DMS 273 treated with DMSO at 0.1 percent for 48 hours (cell line): Measurements from ENCODE around the gene NPAS2.

Experiments used
- DNase-seq: peaks from one replicate; lab custom pipeline; 2025; lab: John Stamatoyannopoulos, UW

Gene NPAS2

DNA sequence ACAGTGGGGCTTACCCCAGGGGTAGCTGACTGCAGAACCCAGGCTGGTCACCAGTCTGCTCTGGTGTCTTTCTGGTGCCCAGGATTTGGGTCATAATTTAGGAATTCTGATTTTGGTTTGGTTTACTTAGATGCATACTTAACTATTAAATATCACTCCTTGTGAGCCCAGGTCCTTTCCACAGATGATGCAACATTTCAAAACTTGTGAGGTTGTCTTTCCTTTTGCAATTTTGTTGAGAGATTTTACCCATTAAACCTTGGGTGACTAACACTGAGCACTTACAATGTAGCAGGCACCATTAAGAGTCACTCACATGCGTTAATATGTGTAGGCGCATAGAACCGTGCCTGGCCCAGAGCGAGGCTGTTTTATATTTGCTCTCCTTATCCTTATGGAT lies 120.3 kb downstream of the NPAS2 start:
- no peak for DNase-seq

DNA sequence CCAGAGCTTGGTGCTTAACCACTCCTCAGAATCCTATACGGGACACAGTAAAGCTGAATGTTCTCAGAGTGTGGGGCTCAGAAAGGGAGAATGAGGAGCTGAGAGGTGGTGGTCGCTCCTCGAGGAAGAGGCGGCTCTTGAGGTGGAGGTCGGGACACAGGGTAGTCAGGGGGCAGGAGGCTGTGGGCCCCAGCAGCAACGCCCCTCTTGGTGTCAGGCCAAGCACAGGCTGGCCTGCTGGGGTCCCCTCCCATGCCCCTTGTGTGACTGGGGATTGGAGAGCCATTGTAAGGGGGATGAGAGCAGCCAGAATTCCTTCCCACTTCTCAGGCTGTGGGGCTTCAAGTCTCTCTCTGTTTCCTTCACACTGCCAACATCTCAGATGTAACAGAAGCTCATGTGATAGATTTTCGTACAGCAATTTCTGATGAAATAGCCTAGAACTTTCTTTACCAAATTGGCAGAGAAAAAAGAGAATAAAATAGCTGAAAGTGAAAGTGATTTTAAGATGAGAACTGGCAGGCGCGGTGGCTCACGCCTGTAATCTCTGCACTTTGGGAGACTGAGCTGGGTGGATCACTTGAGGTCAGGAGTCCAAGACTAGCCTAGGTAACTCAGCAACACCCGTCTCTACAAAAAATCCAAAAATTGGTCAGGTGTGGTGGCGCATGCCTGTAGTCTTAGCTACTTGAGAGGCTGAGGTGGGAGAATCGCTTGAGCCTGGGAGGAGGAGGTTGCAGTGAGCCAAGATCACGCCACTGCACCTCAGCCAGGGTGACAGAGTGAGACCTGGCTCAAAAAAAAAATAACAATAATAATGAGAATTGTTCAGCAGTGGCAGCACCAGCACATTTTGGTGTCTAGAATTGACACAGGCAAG lies 121.1 kb downstream of the NPAS2 start:
- DNase-seq = no peak

DNA sequence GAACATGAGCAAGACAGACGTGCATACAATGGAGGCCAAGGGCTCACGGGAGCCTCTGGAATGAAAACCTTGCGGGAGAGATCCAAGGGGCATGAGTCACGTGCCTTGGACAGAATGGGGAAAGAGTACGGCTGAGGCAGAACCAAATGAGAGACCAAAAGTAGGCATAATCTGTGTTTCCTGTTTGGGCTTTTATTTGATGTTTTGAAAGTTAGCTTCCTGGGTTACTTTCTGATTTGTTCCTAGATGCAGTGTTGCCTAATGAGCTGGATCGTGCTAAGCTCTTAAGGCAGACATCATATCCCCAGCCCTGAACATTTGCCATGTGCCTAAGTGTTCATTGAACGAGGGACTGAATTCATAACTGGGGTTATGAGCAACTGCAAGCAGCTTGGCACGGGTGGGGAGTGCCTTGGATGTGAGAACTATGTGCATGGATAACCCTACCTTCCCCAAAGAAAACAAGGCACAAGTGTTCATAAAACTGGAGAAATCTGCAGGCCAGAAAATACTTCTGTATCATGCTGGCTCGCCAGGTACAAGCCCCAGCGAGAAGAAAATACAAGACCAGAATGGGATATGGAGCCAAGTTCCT lies 121.8 kb downstream of the NPAS2 start:
- no peak for DNase-seq

DNA sequence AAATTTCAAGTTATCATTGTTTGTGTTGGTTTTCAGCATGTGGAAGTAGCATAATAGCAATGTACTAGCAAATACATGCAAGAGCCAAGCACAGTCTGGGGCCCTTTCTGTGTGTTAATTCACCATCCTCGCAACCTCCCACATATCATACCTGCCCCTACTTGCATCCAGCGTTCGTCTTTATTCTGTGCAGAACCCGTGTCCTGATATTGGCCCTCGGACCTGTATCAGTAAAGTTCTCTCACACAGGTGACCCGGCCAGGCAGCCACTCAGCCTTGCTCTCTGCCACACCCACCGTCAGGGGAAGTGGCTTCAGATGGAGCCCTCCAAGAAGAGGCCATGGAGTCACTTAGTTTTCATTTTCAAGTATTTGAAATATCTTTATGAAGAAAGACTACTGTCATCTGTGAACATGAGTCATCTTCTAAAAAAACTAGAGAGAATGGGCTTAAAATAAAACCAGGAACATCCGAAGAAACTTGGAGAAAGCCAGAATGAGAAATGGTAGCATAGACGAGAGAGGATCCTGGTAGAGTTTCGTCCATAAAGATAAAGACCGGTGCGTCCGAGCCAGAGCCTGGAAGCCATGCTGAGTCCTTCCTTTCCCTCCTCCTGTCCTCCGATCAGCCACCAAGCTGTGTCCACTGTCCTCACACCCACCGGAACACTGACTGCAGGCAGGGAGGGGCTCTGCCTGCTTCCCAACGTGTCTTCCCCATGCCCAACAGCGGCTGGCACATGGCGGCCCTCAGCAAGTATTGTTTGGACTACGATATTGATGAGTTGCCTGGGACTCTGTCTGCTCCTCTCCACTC lies 124.9 kb downstream of the NPAS2 start:
- no peak for DNase-seq

DNA sequence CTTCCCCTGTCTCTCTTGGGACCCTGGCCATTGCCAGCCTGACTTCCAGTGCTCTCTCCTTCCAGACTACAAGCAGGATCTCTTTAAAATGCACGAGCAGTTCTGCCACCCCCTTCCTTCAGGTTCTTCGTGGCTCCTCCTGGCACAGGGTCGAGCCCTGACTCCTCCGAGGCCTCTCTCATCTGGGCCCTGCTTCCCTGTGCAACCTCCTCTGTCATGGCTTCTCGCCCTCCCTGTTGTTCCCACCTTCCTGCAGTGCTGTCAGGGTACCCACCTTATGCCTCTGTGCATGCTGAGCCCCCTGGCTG lies 125.4 kb downstream of the NPAS2 start:
- no peak for DNase-seq

DNA sequence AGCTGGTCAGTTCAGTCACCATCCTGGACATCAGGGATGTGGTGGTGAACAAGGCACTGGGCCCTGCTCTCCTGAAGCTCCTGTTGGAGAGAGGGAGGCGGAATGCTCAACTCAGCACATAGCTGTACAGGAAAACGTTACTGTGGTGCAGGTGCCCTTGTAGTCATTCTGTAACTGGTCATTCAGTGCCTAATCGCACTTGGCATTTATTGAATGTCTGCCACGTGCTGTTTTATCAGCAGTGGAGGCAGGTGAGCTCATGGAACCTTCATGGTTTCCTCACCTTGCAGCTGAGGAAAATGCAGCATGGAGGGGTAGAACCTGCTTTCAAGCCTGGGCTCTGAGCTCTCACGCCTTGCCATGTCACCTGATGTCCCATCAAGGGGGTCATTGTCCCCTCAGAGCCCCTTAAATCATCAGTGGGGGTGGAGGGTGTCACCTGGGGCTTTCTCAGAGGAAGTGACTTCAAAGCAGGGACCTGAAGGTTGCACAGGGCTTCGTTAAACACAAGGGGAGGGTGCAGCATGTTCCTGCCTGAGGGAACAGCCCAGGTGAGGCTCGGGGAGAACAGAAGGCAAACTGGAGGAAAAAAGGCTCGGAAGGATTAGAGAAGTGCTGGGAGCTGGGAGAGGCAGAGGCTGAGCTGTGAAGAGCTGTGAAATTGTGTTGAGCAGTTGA lies 126.1 kb downstream of the NPAS2 start:
- DNase-seq = no peak

DNA sequence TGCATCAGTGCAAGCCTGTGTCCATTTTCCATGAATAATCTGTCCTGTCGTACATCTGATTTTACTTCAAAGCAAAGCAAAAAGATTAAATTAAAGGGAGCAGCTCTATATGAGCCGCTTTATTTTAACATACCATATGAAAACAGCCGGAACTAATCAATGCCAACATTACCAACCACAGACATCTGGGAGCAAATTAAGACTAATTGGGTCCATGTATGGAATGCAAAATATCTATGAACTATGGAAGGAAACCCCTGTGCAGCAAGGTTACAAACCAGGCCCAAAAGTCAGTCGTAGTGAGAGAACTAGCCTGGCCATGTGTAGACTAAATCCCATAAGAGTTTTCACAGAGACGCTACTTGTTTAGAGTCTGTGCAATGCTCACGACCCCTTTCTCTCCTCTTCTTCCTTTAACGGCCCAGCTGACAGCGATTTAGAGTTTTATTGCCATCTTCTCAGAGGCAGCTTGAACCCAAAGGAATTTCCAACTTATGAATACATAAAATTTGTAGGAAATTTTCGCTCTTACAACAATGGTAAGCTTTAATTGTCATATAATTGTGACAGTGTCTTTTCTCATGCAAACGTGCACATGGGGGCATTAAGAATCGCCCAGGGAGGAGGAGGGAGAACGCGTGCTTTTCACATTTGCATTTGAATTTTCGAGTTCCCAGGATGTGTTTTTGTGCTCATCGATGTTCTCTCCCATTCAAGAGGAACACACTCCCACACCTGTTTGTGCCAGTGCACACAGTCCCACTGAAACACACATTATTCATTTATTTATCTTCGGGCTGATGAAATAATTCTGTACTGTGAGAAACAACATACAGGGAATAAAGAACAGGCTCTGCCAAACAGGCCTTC lies 129.2 kb downstream of the NPAS2 start:
- no peak for DNase-seq

DNA sequence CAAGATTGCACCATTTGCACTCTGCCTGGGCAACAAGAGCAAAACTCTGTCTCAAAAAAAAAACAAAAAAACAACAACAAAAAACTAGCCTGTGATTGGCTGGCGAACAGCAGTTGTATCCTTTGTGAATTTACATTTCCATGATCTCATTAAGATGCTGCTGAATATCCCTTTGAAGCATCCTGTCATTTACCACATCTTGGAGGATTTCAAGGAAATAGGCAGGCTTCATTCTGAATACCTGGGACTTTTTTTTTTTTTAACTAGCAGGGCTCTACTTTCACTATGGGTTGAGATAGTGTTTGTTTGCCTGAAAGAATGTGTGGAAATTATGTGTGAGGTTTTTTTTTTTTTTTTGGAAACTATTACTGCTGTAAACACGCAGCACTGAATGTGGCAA lies 132.6 kb downstream of the NPAS2 start:
- DNase-seq = no peak

DNA sequence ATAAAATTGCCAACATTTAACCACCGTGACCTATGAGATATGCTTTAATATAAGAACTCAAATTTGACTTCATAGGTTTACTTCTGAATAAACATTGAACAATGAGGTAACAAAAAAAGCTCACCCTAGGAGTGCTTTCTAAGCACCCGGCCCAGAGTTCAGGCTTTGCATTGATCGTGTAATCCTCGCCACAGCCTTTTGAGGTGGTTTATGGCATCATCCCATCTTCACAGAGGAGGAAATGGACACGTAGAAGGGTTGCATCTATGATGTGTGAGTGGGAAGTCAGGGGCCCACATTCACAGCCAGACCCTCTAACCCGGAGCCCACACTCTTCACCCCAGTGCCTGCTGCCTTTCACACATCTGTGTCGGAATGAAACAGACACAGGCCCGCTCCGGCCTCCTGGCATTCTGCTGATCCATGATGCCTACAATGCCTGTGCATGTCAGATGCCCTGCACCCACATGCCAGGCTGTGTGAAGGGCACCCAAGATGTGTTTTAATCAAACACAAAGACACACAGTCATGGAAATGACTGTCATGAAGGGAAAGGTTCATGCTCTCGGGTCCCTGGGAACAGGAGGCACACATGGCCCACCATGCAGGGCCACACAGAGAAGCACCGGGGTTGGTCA lies 133.6 kb downstream of the NPAS2 start:
- no peak for DNase-seq

DNA sequence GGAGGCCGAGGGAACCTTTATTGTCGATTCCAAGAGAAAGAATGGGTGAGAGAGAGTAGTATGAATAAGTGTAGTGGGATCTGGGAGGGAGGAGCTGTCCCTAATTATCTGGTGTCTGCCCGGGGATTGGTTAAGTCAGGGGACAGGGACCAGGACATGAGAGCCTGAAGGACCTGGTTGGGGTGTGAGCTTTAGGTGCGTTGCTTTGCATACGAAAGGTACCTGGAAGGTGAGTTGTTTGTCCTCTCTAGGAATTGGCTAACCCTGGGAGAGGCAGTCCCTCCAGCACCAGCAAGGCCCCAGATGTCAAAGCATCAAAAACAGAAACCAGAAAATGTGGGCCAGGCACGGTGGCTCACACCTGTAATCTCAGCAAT lies 134.1 kb downstream of the NPAS2 start:
- DNase-seq = no peak

DNA sequence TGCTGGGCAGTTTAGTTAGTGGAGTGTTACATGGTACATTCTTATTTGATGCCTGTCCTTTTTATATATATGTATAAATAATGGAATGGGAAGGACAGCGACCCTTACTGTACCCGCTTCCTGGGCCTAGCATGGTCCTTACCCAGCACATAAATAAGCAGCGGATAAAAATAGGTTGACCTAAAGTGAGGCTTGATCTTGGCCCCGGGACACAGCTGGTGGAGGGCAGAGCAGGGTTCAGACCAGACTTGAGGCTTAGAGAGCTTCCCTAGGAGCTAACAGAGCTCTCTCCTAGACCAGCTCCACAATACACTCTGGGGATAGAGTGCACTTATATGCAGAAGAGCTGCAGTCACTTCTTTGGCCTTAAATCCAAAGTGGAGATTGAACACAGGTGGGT lies 135.3 kb downstream of the NPAS2 start:
- no peak for DNase-seq

DNA sequence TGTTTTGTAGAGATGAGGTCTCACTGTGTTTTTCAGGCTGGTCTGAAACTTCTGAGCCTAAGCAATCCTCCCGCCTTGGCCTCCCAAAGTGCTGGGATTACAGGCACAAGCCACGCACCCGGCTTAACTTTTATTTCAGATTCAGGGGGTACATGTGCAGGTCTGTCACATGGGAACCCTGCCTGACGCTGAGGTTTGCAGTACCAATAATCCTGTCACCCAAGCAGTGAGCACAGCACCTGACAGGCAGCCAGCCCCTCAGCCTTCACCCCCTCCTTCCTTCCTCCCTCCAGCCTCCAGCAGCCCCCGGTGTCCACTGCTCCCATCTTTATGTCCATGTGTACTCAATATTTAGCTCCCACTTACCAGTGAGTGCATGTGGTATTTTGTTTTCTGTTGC lies 136.1 kb downstream of the NPAS2 start:
- DNase-seq = no peak

DNA sequence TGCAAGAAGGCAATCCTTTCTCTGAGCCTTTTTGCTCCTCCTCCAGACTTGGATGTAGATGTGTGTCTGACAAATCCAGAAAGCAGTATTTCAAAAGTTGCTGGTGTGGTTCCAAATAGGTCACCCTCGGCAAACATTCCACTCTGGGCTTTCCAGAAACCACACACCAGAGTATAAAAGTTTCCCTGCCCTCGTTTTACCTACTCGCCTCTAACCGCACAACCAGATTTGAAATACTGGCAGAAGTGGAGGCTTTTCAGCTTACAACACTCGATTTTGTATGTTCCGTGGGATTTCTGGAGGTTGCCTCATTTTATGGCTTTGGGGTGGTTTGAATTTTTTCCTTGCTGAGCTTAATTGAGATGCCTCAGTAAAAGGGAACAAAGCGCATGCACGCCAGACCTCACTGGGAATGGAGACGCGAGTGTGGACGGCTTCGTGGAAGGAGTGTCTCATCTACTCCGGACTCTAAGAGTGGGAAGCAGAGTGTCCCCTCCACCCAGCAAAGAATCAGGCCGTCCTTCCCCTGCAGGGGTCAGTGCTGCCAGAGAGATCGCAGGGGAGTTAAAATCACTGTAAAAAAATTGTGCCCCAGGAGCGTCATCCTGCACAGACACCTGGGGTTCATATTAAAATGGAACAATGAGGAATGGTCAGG lies 138.2 kb downstream of the NPAS2 start:
- no peak for DNase-seq

DNA sequence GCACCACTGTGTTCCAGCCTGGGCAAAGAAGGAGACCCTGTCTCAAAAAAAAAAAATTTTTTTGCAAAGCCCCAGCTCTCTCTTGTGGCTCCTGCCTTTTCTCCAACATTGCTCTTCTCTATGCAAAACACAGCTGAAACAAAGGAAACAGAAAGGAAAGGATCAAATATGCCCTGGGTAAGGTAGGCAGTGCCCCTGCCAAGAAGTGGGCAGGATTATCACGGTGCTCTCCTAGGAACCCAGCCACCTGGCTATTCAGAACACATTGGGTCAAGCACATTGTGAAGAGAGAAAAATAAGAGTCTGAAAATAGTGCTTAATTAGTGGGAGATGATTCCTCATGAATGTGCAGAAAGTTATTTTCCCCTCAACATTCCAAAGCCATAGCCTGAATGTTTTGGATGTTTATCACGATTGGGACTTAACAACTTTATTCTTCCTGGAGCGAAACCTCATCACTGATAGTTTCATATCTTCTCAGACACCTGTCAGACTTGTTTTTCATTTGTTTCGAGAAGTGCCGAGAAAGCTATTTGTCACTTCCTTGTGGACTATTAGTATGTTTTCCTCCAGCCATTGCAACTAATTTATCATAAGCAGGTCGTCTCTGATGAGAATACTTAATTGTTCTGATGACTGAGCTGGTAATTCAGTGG lies 139.4 kb downstream of the NPAS2 start:
- no peak for DNase-seq

DNA sequence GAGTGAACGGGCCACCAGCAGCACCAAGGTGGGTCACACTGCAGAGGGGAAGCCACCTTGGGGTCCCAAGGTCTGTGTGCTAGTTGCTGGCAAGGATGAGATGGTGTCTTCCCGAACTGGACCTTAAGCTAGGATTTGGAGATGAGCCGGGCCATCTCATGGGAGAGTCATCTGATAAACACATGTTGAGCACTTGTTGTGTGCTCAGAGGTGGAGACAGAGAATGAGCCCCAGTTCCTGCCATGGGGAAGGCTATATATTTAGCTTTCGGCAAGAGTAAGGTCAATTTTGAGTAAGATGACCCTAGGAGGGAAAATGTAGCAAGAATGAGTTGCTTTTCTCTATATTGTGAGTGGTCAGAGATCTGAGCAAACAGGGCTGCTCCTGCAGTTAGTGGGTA lies 140.7 kb downstream of the NPAS2 start:
- DNase-seq = no peak

DNA sequence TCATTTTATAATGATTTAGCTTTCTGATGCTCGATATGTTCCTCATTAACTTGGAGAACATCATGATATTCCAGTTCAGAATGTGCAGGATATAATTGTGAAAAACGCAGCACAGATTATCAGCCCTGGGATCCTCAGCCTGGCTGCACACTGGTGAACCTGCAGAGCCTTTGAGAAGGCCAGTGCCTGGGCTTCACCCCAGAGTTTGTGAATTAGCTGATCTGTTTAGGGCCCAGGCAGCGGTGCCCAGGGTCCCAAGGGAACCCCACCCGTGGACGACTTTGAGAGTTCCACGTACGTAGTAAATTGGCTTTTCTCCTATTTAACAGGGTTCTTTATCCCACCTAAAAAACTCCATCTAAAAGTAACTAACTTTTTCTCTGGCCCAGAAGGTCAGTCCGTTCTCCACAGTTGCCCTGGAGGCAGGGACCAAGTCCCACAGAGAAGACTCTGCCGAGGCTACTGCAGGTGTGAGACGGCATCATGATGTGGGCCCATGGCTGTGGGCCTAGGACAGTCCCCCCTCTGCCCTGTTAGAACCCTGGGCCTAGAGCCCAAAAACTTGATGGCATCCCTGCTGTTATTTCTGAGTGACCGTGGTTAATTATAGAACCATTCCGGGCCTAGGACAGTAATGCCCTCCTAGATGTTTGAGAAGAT lies 142.6 kb downstream of the NPAS2 start:
- DNase-seq = no peak

DNA sequence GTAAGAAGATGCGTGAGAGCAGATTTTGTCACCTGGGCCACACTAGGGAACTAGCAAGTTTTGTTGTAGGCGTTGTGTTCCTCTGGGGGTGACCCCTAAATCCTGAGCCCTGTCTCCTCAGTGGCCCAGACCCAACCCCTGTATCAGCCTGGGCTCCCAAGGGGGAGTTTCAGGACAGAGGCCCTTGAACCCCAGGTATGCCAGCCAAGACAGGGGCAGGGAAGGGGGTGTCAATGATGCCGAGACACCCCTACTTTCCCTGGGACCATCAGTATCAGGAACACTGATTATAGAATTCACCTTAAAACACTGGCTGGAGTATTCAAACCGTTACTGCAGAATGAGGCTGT lies 143.1 kb downstream of the NPAS2 start:
- DNase-seq = no peak

DNA sequence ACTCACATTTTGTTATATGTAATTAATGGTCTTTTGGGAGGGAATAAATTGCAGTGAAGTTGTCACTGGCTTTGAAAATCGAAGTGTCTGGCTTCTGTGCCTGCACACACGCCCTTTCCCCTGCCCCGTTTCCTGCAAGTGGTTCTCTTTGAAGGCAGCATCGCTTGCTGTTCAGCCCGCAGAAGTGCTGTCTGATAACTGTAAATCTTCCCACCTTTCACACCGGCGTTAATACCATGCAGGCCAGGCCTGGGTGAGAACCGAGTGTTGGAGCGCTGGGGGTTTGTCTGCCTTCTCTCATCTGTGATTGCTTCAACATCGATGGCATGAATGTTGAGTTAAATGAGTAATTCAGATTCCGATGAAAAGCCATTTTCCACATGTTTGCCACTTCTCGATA lies 144.3 kb downstream of the NPAS2 start:
- no peak for DNase-seq

DNA sequence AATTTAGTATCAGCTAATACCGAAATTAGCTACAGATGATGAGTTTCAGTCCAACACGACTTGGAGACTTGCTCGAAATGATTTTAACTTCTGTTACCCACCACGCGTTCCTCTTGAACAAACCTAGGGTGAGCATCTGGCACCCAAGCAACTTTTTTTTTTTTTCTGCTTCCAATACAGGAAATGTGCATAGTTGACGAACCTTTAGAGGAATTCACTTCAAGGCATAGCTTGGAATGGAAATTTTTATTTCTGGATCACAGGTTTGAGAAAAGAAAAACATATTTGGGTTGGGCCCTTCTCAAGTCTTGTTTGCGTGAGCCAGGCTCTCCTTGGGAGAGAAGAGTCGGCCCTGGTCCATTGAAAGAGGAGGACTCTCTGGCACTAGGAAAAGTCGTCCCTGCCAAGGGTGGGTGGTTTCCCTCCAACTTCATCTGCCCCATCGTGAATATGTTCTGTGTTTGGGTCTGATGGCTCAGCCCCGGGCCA lies 144.8 kb downstream of the NPAS2 start:
- DNase-seq = no peak
